ACC112 (cell line): Measurements from ENCODE around the gene GNAL.

ENCODE experiments used
- H2AFZ ChIP-seq: fragments of 200-600 bp; sonication (generic); one replicate; pipeline ENCODE4 v1.6.0; 2017; ENCODE audit warnings: antibody characterized with exemption, low read length; ENCODE audit not compliant: unreplicated experiment
- H3K27ac ChIP-seq: fragments of 200-600 bp; sonication (generic); 2 replicates; pipeline ENCODE4 v1.5.1; 2014; ENCODE audit warnings: low read depth, mild to moderate bottlenecking, antibody characterized with exemption, low read length, moderate library complexity
- H3K27me3 ChIP-seq: fragments of 200-600 bp; sonication (generic); 2 replicates; pipeline ENCODE4 v1.6.1; 2014; ENCODE audit warnings: mild to moderate bottlenecking, antibody characterized with exemption, low read length, moderate library complexity, mixed read lengths; ENCODE audit not compliant: insufficient read depth
- H3K36me3 ChIP-seq: fragments of 200-600 bp; sonication (generic); 2 replicates; pipeline ENCODE4 v1.6.1; 2016; ENCODE audit warnings: mild to moderate bottlenecking, antibody characterized with exemption, low read length, moderate library complexity, mixed read lengths; ENCODE audit not compliant: insufficient read depth
- H3K4me1 ChIP-seq: fragments of 200-600 bp; sonication (generic); one replicate; pipeline ENCODE4 v1.6.1; 2016; ENCODE audit warnings: low read length, mixed read lengths; ENCODE audit not compliant: insufficient read depth, unreplicated experiment, control insufficient read depth
- H3K4me3 ChIP-seq: fragments of 200-600 bp; sonication (generic); 2 replicates; pipeline ENCODE4 v1.5.1; 2014; ENCODE audit warnings: mild to moderate bottlenecking, low read depth, low read length
- H3K79me2 ChIP-seq: fragments of 200-600 bp; sonication (generic); one replicate; pipeline ENCODE4 v1.6.0; 2016; ENCODE audit warnings: low read length; ENCODE audit not compliant: control insufficient read depth, unreplicated experiment, insufficient read depth

Gene GNAL

GRCh38 chr18:11658019-11658418, 31.0 kb upstream of the GNAL start:
- peaks cover 78% of the 10 kb centered on the region for H3K27me3 ChIP-seq
- H3K4me1 ChIP-seq = no peaks in the 10 kb centered on the region
- H3K4me3 ChIP-seq = no peak overlapping the region
- H3K79me2 ChIP-seq = no peaks in the 10 kb centered on the region
- H3K27ac ChIP-seq = no peak overlapping the region
- no peaks in the 10 kb centered on the region for H3K36me3 ChIP-seq
- no peak overlapping the region for H2AFZ ChIP-seq

- H3K4me3 ChIP-seq = no peak overlapping the region
Measured at GRCh38 chr18:11658989-11659388, 30.1 kb upstream of the GNAL start.

GRCh38 chr18:11660691-11661090, 28.4 kb upstream of the GNAL start:
- Histone ChIP-seq H3K4me1 (no peaks in the 10 kb centered on the region), H3K27ac (no peak overlapping the region), H3K79me2 (no peaks in the 10 kb centered on the region), H2AFZ (no peak overlapping the region), H3K36me3 (no peaks in the 10 kb centered on the region), H3K4me3 (no peak overlapping the region), H3K27me3 (peaks cover 83% of the 10 kb centered on the region)

More at GRCh38 chr18:11658989-11659388, 30.1 kb upstream of the GNAL start:
- no peak overlapping the region for H3K27ac ChIP-seq
- no peaks in the 10 kb centered on the region for H3K79me2 ChIP-seq
- H3K27me3 ChIP-seq = peaks cover 78% of the 10 kb centered on the region
- no peak overlapping the region for H2AFZ ChIP-seq
- no peaks in the 10 kb centered on the region for H3K36me3 ChIP-seq
- H3K4me1 ChIP-seq = no peaks in the 10 kb centered on the region

GRCh38 chr18:11661430-11661829, 27.6 kb upstream of the GNAL start:
- H3K4me1 ChIP-seq = no peaks in the 10 kb centered on the region
- peaks cover 86% of the 10 kb centered on the region for H3K27me3 ChIP-seq
- H3K79me2 ChIP-seq = no peaks in the 10 kb centered on the region
- no peak overlapping the region for H3K27ac ChIP-seq
- H3K36me3 ChIP-seq = no peaks in the 10 kb centered on the region
- no peak overlapping the region for H2AFZ ChIP-seq
- H3K4me3 ChIP-seq = no peak overlapping the region

- Histone ChIP-seq H3K4me3 (no peak overlapping the region), H3K79me2 (no peaks in the 10 kb centered on the region), H3K36me3 (no peaks in the 10 kb centered on the region), H3K27me3 (peaks cover 96% of the 10 kb centered on the region), H3K27ac (no peak overlapping the region), H2AFZ (no peak overlapping the region), H3K4me1 (no peaks in the 10 kb centered on the region)
Measured at GRCh38 chr18:11663439-11664029, 25.5 kb upstream of the GNAL start.

GRCh38 chr18:11664286-11664685, 24.8 kb upstream of the GNAL start:
- Histone ChIP-seq H3K4me3 (no peak overlapping the region), H3K4me1 (no peaks in the 10 kb centered on the region), H3K27ac (no peak overlapping the region), H3K27me3 (peaks cover 96% of the 10 kb centered on the region), H3K79me2 (no peaks in the 10 kb centered on the region), H2AFZ (no peak overlapping the region), H3K36me3 (no peaks in the 10 kb centered on the region)

- Histone ChIP-seq H2AFZ (no peak overlapping the region), H3K4me3 (no peak overlapping the region), H3K36me3 (no peaks in the 10 kb centered on the region), H3K4me1 (no peaks in the 10 kb centered on the region), H3K27ac (no peak overlapping the region), H3K27me3 (peaks cover 97% of the 10 kb centered on the region), H3K79me2 (no peaks in the 10 kb centered on the region)
Measured at GRCh38 chr18:11665146-11665545, 23.9 kb upstream of the GNAL start.

GRCh38 chr18:11665587-11665986, 23.5 kb upstream of the GNAL start:
- H3K27me3 ChIP-seq = peaks cover 97% of the 10 kb centered on the region
- H2AFZ ChIP-seq = no peak overlapping the region
- no peaks in the 10 kb centered on the region for H3K79me2 ChIP-seq
- no peak overlapping the region for H3K4me3 ChIP-seq
- no peak overlapping the region for H3K27ac ChIP-seq
- no peaks in the 10 kb centered on the region for H3K36me3 ChIP-seq
- H3K4me1 ChIP-seq = no peaks in the 10 kb centered on the region

- no peaks in the 10 kb centered on the region for H3K36me3 ChIP-seq
- no peak overlapping the region for H3K4me3 ChIP-seq
- H3K27ac ChIP-seq = no peak overlapping the region
- H3K27me3 ChIP-seq = peaks cover 97% of the 10 kb centered on the region
- H3K4me1 ChIP-seq = no peaks in the 10 kb centered on the region
- H3K79me2 ChIP-seq = no peaks in the 10 kb centered on the region
- no peak overlapping the region for H2AFZ ChIP-seq
Measured at GRCh38 chr18:11666176-11666575, 22.9 kb upstream of the GNAL start.

GRCh38 chr18:11666831-11667230, 22.2 kb upstream of the GNAL start:
- Histone ChIP-seq H3K27ac (no peak overlapping the region), H3K4me1 (no peaks in the 10 kb centered on the region), H2AFZ (no peak overlapping the region), H3K79me2 (no peaks in the 10 kb centered on the region), H3K27me3 (peaks cover 96% of the 10 kb centered on the region), H3K36me3 (no peaks in the 10 kb centered on the region), H3K4me3 (no peak overlapping the region)

- Histone ChIP-seq H3K27me3 (peaks cover 91% of the 10 kb centered on the region), H3K36me3 (no peaks in the 10 kb centered on the region), H3K4me1 (no peaks in the 10 kb centered on the region), H2AFZ (no peak overlapping the region), H3K4me3 (no peak overlapping the region), H3K27ac (no peak overlapping the region), H3K79me2 (no peaks in the 10 kb centered on the region)
Measured at GRCh38 chr18:11667578-11667977, 21.5 kb upstream of the GNAL start.
